Sigmoid colon (tissue), 4 donors: ENCODE results near the gene LBR.

ENCODE experiments used
- POLR2A ChIP-seq, 2 donors: fragments of 450-650 bp; IDR thresholded peaks; one replicate each; pipeline ENCODE4 v1.6.1; 2016; ENCODE audit warnings: antibody characterized with exemption in 2 of 2, mild to moderate bottlenecking in 2 of 2, moderate library complexity in 2 of 2
- POLR2AphosphoS5 ChIP-seq, 4 donors: sonication (generic); formaldehyde crosslinking; IDR thresholded peaks; one replicate each; pipeline ENCODE4 v1.6.1; 2017; ENCODE audit warnings: antibody characterized with exemption in 4 of 4
- TF ChIP-seq, protein P1 (sequence below), 4 experiments: fragments of 450-650 bp in 3 of 4; fragments of 200-600 bp in 1 of 4; IDR thresholded peaks; one replicate each; pipeline ENCODE4 v1.5.1; 2016 to 2019; ENCODE audit warnings: antibody characterized with exemption in 4 of 4, mild to moderate bottlenecking in 3 of 4, moderate library complexity in 2 of 4

DNA sequence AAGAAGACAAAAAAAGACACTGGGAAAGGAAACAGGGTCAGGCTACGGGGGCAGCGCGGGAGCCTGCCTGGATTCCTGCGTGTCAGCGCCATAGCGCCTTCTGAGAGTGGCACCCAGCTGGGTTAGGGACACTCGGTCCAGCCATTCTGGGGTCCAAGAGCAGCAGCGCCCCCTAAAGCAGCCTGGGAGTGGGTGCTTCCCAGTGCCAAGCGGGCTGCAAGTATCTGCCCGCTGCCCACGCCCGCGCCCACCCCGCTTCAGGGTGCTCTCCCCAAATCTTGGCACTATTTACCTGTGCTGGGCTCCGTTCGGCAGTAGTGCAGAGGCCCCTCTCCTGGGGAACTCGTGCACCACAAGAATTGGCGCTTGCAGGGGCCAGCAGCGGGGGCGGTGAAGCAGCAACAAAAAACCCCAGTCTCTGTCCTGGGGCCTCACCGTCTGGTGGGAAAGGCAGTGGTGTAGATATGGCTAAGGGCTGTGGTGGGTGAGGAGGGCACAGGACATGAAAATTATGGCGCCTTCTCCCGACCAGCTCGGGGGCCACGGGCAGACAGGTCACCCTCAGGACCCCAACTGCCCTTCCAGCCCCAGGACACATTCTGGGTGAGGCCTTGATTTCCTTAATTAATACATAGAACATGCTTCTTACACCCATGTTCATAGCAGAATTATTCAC, 24.1 kb upstream of the LBR start:
- TF ChIP-seq, protein P1, sequence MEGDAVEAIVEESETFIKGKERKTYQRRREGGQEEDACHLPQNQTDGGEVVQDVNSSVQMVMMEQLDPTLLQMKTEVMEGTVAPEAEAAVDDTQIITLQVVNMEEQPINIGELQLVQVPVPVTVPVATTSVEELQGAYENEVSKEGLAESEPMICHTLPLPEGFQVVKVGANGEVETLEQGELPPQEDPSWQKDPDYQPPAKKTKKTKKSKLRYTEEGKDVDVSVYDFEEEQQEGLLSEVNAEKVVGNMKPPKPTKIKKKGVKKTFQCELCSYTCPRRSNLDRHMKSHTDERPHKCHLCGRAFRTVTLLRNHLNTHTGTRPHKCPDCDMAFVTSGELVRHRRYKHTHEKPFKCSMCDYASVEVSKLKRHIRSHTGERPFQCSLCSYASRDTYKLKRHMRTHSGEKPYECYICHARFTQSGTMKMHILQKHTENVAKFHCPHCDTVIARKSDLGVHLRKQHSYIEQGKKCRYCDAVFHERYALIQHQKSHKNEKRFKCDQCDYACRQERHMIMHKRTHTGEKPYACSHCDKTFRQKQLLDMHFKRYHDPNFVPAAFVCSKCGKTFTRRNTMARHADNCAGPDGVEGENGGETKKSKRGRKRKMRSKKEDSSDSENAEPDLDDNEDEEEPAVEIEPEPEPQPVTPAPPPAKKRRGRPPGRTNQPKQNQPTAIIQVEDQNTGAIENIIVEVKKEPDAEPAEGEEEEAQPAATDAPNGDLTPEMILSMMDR (IDR thresholded peaks at IDR 0.05), result no peak
- TF ChIP-seq POLR2AphosphoS5 (IDR thresholded peaks at IDR 0.05) (no peak), POLR2A (IDR thresholded peaks at IDR 0.05) (no peak)
